HCT116 (cell line): ENCODE measurements around the gene OR6C65. TPM values are rescaled to one million over a fixed set of nuclear protein-coding genes. Genes with fewer than 3 reads are reported as not detected.

Source experiments
- ATAC-seq: fragments of 200-7000 bp; cut with Tn5 transposase; 2 replicates; pipeline ENCODE4 v1.9.1; 2020; ENCODE audit warnings: mild to moderate bottlenecking, moderate library complexity
- BruUV-seq: library from RNA; stranded (reverse); fragments of 400-500 nt; replicated peaks from 2 replicates; lab custom pipeline; 2021; lab: Mats Ljungman, UMichigan
- CTCF ChIA-PET: fragments of 300-600 bp; sonication (Branson Sonifier 250); formaldehyde crosslinking; loops from one replicate; lab custom pipeline; 2021; ENCODE audit warnings: antibody characterized with exemption; lab: Charles Lee
- POLR2A ChIA-PET: fragments of 300-600, 350-600 bp; sonication (Branson Sonifier 250); formaldehyde crosslinking; loops from one replicate; lab custom pipeline; 2021; ENCODE audit warnings: antibody characterized with exemption; lab: Charles Lee
- RAD21 ChIA-PET, 2 experiments: fragments of 300-600 bp; sonication (Branson Sonifier 250); formaldehyde crosslinking; loops; one replicate each; lab custom pipeline; 2023; ENCODE audit warnings: low total read pairs in 2 of 2; ENCODE audit not compliant: uncharacterized antibody in 2 of 2, unreplicated experiment in 2 of 2, low non-redundant PET in 1 of 2; lab: Charles Lee
- DNase-seq: peaks from one replicate; pipeline ENCODE4 v3.0.0-alpha.2; 2010; ENCODE audit warnings: low read depth, low spot score
- H2AFZ ChIP-seq: fragments of 200-600 bp; shearing (Covaris generic), sonication (generic); 2 replicates; pipeline ENCODE4 v1.6.1; 2017; ENCODE audit warnings: low read depth, mixed run types, mixed read lengths, antibody characterized with exemption, low read length; ENCODE audit not compliant: poor library complexity, severe bottlenecking
- H3K27ac ChIP-seq: 2 replicates; pipeline ENCODE4 v1.5.1; 2012; ENCODE audit warnings: low read depth, low read length
- H3K27me3 ChIP-seq: fragments of 200-600 bp; sonication (generic); 2 replicates; pipeline ENCODE4 v1.6.1; 2016; ENCODE audit warnings: mixed run types, low read length, mixed read lengths; ENCODE audit not compliant: insufficient read depth
- H3K36me3 ChIP-seq, 2 experiments: fragments of 200-500 bp in 1 of 2; fragments of 200-600 bp in 1 of 2; sonication (Bioruptor generic) in 1 of 2; sonication (generic) in 1 of 2; 2 replicates each; pipeline versions ENCODE4 v1.5.1 to v1.6.1; 2014 to 2016; ENCODE audit warnings: low read length in 2 of 2, inconsistent platforms in 1 of 2, mixed read lengths in 1 of 2, mixed run types in 1 of 2; ENCODE audit not compliant: insufficient read depth in 2 of 2, control insufficient read depth in 1 of 2
- H3K4me1 ChIP-seq, 2 experiments: fragments of 200-600 bp in 1 of 2; sonication (generic) in 1 of 2; 2 replicates each; pipeline versions ENCODE4 v1.5.1 to v1.6.1; 2012 to 2017; ENCODE audit warnings: low read length in 2 of 2, inconsistent platforms in 1 of 2, mild to moderate bottlenecking in 1 of 2, mixed read lengths in 1 of 2, mixed run types in 1 of 2, moderate library complexity in 1 of 2; ENCODE audit not compliant: insufficient read depth in 2 of 2, control insufficient read depth in 1 of 2
- H3K4me2 ChIP-seq: fragments of 200-600 bp; sonication (generic); 2 replicates; pipeline ENCODE4 v1.6.1; 2017; ENCODE audit warnings: mixed run types, low read length, mixed read lengths
- H3K4me3 ChIP-seq, 2 experiments: fragments of 200-600 bp in 1 of 2; sonication (generic) in 1 of 2; replicated peaks in 1 of 2; 2 replicates each; pipeline ENCODE4 v1.5.1; 2011 to 2016; ENCODE audit warnings: low read length in 2 of 2, control low read depth in 1 of 2, low read depth in 1 of 2, mild to moderate bottlenecking in 1 of 2, mixed read lengths in 1 of 2, mixed run types in 1 of 2
- H3K79me2 ChIP-seq: fragments of 200-600 bp; sonication (generic); 2 replicates; pipeline ENCODE4 v1.6.1; 2017; ENCODE audit warnings: mild to moderate bottlenecking, mixed run types, low read length, moderate library complexity, mixed read lengths; ENCODE audit not compliant: insufficient read depth
- H3K9ac ChIP-seq: fragments of 200-600 bp; sonication (generic); 2 replicates; pipeline ENCODE4 v1.6.1; 2016; ENCODE audit warnings: low read length, mixed read lengths
- H3K9me2 ChIP-seq: fragments of 200-600 bp; sonication (generic), shearing (Covaris generic); 2 replicates; pipeline ENCODE4 v1.6.1; 2017; ENCODE audit warnings: mixed run types, mild to moderate bottlenecking, moderate library complexity; ENCODE audit not compliant: insufficient read depth
- H3K9me3 ChIP-seq, 2 experiments: fragments of 200-500 bp in 1 of 2; fragments of 200-600 bp in 1 of 2; sonication (Bioruptor generic) in 1 of 2; sonication (generic) in 1 of 2; 2 replicates each; pipeline ENCODE4 v1.6.1; 2014 to 2017; ENCODE audit warnings: low read length in 2 of 2, mixed read lengths in 2 of 2, inconsistent platforms in 1 of 2, low read depth in 1 of 2, mild to moderate bottlenecking in 1 of 2, mixed run types in 1 of 2, moderate library complexity in 1 of 2; ENCODE audit not compliant: control insufficient read depth in 1 of 2, insufficient read depth in 1 of 2
- H4K20me1 ChIP-seq: fragments of 200-600 bp; sonication (generic), shearing (Covaris generic); 2 replicates; pipeline ENCODE4 v1.6.1; 2017; ENCODE audit warnings: mixed run types, mild to moderate bottlenecking, moderate library complexity; ENCODE audit not compliant: insufficient read depth
- CBX3 ChIP-seq: IDR thresholded peaks from 2 replicates; pipeline ENCODE4 v1.6.1; 2012; ENCODE audit warnings: low read depth
- CEBPB ChIP-seq: IDR thresholded peaks from 2 replicates; pipeline ENCODE4 v1.6.1; 2012; ENCODE audit warnings: low read depth
- ELF1 ChIP-seq: IDR thresholded peaks from 2 replicates; pipeline ENCODE4 v1.6.1; 2012; ENCODE audit warnings: low read depth, borderline replicate concordance
- EZH2 ChIP-seq: fragments of 200-600 bp; sonication (generic); IDR thresholded peaks from 2 replicates; pipeline ENCODE4 v1.6.1; 2017; ENCODE audit warnings: antibody characterized with exemption, mixed run types
- EZH2phosphoT487 ChIP-seq: fragments of 200-600 bp; IDR thresholded peaks from 2 replicates; pipeline ENCODE4 v1.6.1; 2018; ENCODE audit warnings: antibody characterized with exemption, borderline replicate concordance
- FOSL1 ChIP-seq: IDR thresholded peaks from 2 replicates; pipeline ENCODE4 v1.6.1; 2012; ENCODE audit warnings: low read depth
- POLR2A ChIP-seq: IDR thresholded peaks from 2 replicates; pipeline ENCODE4 v1.7.0; 2011; ENCODE audit warnings: borderline replicate concordance; ENCODE audit not compliant: insufficient read depth, insufficient read length; ENCODE audit errors: extremely low read depth
- POLR2AphosphoS5 ChIP-seq: IDR thresholded peaks from 2 replicates; pipeline ENCODE4 v1.6.1; 2011; ENCODE audit warnings: mild to moderate bottlenecking, low read depth, low read length, moderate library complexity
- RAD21 ChIP-seq: IDR thresholded peaks from 2 replicates; pipeline ENCODE4 v1.6.1; 2012; ENCODE audit warnings: low read depth, mild to moderate bottlenecking
- SP1 ChIP-seq: IDR thresholded peaks from 2 replicates; pipeline ENCODE4 v1.6.1; 2012; ENCODE audit warnings: low read depth
- TCF7L2 ChIP-seq: IDR thresholded peaks from 2 replicates; pipeline ENCODE4 v1.7.0; 2011; ENCODE audit warnings: borderline replicate concordance, inconsistent platforms; ENCODE audit not compliant: insufficient read depth, insufficient read length; ENCODE audit errors: extremely low read depth
- ZNF274 ChIP-seq: fragments of 200-500 bp; sonication (Bioruptor generic); IDR thresholded peaks from 2 replicates; pipeline ENCODE4 v1.6.1; 2014; ENCODE audit warnings: mild to moderate bottlenecking, low read depth, low read length, inconsistent platforms
- intact Hi-C: fragments of 100-400 bp; cut with micrococcal nuclease; formaldehyde crosslinking; loops from 2 replicates; pipeline ENCODE4 v1.10.0; 2022
- total RNA-seq: library from RNA; stranded (reverse); gene quantifications from one replicate; pipeline ENCODE4 v1.2.1, GENCODE V29; 2021; ENCODE audit not compliant: unreplicated experiment
- TF ChIP-seq, protein P1 (sequence below): IDR thresholded peaks from 2 replicates; pipeline ENCODE4 v1.6.1; 2012
- TF ChIP-seq, protein P2 (sequence below): IDR thresholded peaks from 2 replicates; pipeline ENCODE4 v1.6.1; 2012
- TF ChIP-seq, protein P3 (sequence below): IDR thresholded peaks from 2 replicates; pipeline ENCODE4 v1.6.1; 2012; ENCODE audit warnings: low read depth

The OR6C65 gene
- total RNA-seq, 1 experiment from 2014 or later = not detected

DNA sequence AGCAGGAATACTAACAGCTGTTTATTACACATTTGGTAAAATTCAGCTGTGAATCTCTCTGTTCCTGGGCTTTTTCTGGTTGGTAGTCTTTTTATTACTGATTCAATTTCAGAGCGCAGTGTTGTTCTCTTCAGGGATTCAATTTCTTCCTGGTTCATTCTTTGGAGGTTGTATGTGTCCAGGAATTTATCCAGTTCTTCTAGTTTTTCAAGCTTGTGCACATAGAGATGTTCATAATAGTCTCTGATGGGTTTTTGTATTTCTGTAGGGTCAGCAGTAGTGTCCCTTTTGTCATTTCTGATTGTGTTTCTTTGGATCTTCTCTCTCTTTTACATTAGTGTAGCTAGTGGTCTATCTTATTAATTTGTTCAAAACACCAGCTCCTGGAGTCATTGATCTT is 16.6 kb downstream of the OR6C65 start:
- POLR2A ChIA-PET = no interaction called here
- TF ChIP-seq FOSL1 (no peak), ELF1 (no peak), RAD21 (no peak), EZH2 (no peak), POLR2A (no peak), SP1 (no peak), CBX3 (no peak), TCF7L2 (no peak), EZH2phosphoT487 (no peak), POLR2AphosphoS5 (no peak), CEBPB (no peak), ZNF274 (no peak)
- TF ChIP-seq, protein P1, sequence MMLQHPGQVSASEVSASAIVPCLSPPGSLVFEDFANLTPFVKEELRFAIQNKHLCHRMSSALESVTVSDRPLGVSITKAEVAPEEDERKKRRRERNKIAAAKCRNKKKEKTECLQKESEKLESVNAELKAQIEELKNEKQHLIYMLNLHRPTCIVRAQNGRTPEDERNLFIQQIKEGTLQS = no peak
- TF ChIP-seq, protein P2, sequence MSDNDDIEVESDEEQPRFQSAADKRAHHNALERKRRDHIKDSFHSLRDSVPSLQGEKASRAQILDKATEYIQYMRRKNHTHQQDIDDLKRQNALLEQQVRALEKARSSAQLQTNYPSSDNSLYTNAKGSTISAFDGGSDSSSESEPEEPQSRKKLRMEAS = no peak
- TF ChIP-seq, protein P3, sequence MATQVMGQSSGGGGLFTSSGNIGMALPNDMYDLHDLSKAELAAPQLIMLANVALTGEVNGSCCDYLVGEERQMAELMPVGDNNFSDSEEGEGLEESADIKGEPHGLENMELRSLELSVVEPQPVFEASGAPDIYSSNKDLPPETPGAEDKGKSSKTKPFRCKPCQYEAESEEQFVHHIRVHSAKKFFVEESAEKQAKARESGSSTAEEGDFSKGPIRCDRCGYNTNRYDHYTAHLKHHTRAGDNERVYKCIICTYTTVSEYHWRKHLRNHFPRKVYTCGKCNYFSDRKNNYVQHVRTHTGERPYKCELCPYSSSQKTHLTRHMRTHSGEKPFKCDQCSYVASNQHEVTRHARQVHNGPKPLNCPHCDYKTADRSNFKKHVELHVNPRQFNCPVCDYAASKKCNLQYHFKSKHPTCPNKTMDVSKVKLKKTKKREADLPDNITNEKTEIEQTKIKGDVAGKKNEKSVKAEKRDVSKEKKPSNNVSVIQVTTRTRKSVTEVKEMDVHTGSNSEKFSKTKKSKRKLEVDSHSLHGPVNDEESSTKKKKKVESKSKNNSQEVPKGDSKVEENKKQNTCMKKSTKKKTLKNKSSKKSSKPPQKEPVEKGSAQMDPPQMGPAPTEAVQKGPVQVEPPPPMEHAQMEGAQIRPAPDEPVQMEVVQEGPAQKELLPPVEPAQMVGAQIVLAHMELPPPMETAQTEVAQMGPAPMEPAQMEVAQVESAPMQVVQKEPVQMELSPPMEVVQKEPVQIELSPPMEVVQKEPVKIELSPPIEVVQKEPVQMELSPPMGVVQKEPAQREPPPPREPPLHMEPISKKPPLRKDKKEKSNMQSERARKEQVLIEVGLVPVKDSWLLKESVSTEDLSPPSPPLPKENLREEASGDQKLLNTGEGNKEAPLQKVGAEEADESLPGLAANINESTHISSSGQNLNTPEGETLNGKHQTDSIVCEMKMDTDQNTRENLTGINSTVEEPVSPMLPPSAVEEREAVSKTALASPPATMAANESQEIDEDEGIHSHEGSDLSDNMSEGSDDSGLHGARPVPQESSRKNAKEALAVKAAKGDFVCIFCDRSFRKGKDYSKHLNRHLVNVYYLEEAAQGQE = no peak
- TF ChIP-seq, all 23 proteins: peak for 0
- Histone ChIP-seq H3K36me3 (no peaks in the 10 kb centered on the region), H3K4me1 (no peaks in the 10 kb centered on the region), H3K79me2 (no peaks in the 10 kb centered on the region), H4K20me1 (no peaks in the 10 kb centered on the region), H3K9me3 (no peaks in the 10 kb centered on the region), H3K4me3 (no peak overlapping the region), H3K9ac (no peak overlapping the region), H3K27ac (no peak overlapping the region), H3K4me2 (no peak overlapping the region), H3K27me3 (no peaks in the 10 kb centered on the region; the same call in 1 of the 2 replicates), H3K9me2 (no peaks in the 10 kb centered on the region), H2AFZ (no peak overlapping the region)
- CTCF ChIA-PET = no interaction called here
- intact Hi-C loops = no loop called here
- no peak for DNase-seq
- no TSS peak for BruUV-seq
- RAD21 ChIA-PET = no interaction called here
- ATAC-seq = no peak
